Endothelial cell of umbilical vein (primary cell): ENCODE measurements around the gene SFSWAP. TPM values are rescaled to one million over a fixed set of nuclear protein-coding genes. Genes with fewer than 3 reads are reported as not detected.

Experiments used
- BruUV-seq: library from RNA; stranded (reverse); fragments of 400-500 nt; replicated peaks from 2 replicates; lab custom pipeline; 2021; lab: Mats Ljungman, UMichigan
- CTCF ChIA-PET: fragments of 300-600, 350-600 bp; sonication (Branson Sonifier 250); formaldehyde crosslinking; loops from one replicate; lab custom pipeline; 2021; ENCODE audit warnings: antibody characterized with exemption, inconsistent platforms; lab: Charles Lee
- POLR2A ChIA-PET: fragments of 300-600, 350-600 bp; sonication (Branson Sonifier 250); formaldehyde crosslinking; loops from one replicate; lab custom pipeline; 2021; ENCODE audit warnings: antibody characterized with exemption, inconsistent platforms; lab: Charles Lee
- DNase-seq: peaks from one replicate; pipeline ENCODE4 v3.0.0-alpha.2; 2011; ENCODE audit warnings: low read depth, low spot score
- FAIRE-seq: peaks from 2 replicates; lab custom pipeline; 2011; peaks lifted over from hg19 to GRCh38; lab: Jason Lieb, UNC
- H2AFZ ChIP-seq: 2 replicates; pipeline ENCODE4 v1.6.0; 2012; ENCODE audit warnings: low read depth, low read length, control low read depth, inconsistent platforms
- H3K27ac ChIP-seq: 2 replicates; pipeline ENCODE4 v1.5.1; 2011; ENCODE audit warnings: low read depth, mild to moderate bottlenecking, control low read depth, low read length, moderate library complexity; ENCODE audit not compliant: insufficient read depth
- H3K27me3 ChIP-seq, 2 experiments: 2 replicates each; pipeline versions ENCODE4 v1.6.0 to v1.6.1; 2011; ENCODE audit warnings: low read length in 2 of 2, mixed read lengths in 1 of 2; ENCODE audit not compliant: control insufficient read depth in 2 of 2, insufficient read depth in 2 of 2
- H3K36me3 ChIP-seq, 2 experiments: 2 replicates in 1 of 2; 3 replicates in 1 of 2; pipeline ENCODE4 v1.5.1; 2011; ENCODE audit warnings: low read length in 2 of 2, mild to moderate bottlenecking in 1 of 2, moderate library complexity in 1 of 2; ENCODE audit not compliant: control insufficient read depth in 2 of 2, insufficient read depth in 2 of 2; ENCODE audit errors: extremely low read depth in 1 of 2
- H3K4me1 ChIP-seq: 3 replicates; pipeline ENCODE4 v1.5.1; 2011; ENCODE audit warnings: mild to moderate bottlenecking, low read length; ENCODE audit not compliant: control insufficient read depth, insufficient read depth; ENCODE audit errors: extremely low read depth
- H3K4me2 ChIP-seq: 2 replicates; pipeline ENCODE4 v1.6.1; 2011; ENCODE audit warnings: low read length, control low read depth, mixed read lengths; ENCODE audit not compliant: insufficient read depth
- H3K4me3 ChIP-seq, 3 experiments: fragments of 200-600 bp in 1 of 3; sonication (generic), shearing (Covaris generic) in 1 of 3; replicated peaks in 1 of 3; 2 replicates each; pipeline ENCODE4 v1.5.1; 2011 to 2016; ENCODE audit warnings: control low read depth in 3 of 3, low read length in 3 of 3, mild to moderate bottlenecking in 2 of 3, inconsistent platforms in 1 of 3, low read depth in 1 of 3, moderate library complexity in 1 of 3; ENCODE audit not compliant: insufficient read depth in 1 of 3
- H3K79me2 ChIP-seq: 2 replicates; pipeline ENCODE4 v1.6.0; 2012; ENCODE audit warnings: low read length, inconsistent platforms; ENCODE audit not compliant: control insufficient read depth, insufficient read depth
- H3K9ac ChIP-seq: replicated peaks from 2 replicates; pipeline ENCODE3; 2011; ENCODE audit warnings: low read length, control low read depth; ENCODE audit not compliant: insufficient read depth; ENCODE audit errors: extremely low read depth
- H3K9me1 ChIP-seq: replicated peaks from 3 replicates; pipeline ENCODE4 v1.6.0; 2011; ENCODE audit warnings: mild to moderate bottlenecking, low read length; ENCODE audit not compliant: control insufficient read depth, insufficient read depth; ENCODE audit errors: extremely low read depth
- H3K9me3 ChIP-seq: replicated peaks from 2 replicates; pipeline ENCODE4 v1.5.1; 2012; ENCODE audit warnings: low read length, inconsistent platforms; ENCODE audit not compliant: control insufficient read depth, insufficient read depth
- H4K20me1 ChIP-seq: replicated peaks from 2 replicates; pipeline ENCODE3; 2011; ENCODE audit warnings: mild to moderate bottlenecking, low read length; ENCODE audit not compliant: control insufficient read depth, insufficient read depth; ENCODE audit errors: extremely low read depth
- EZH2 ChIP-seq: IDR thresholded peaks from 2 replicates; pipeline ENCODE4 v1.6.1; 2012; ENCODE audit warnings: borderline replicate concordance, low read depth, mild to moderate bottlenecking, moderate library complexity, low read length, inconsistent platforms; ENCODE audit not compliant: severe bottlenecking
- FOS ChIP-seq: IDR thresholded peaks from 2 replicates; pipeline ENCODE4 v1.6.1; 2011; ENCODE audit warnings: mild to moderate bottlenecking, low read length, moderate library complexity, borderline replicate concordance; ENCODE audit not compliant: insufficient read depth
- GATA2 ChIP-seq: IDR thresholded peaks from 2 replicates; pipeline ENCODE4 v1.7.0; 2011; ENCODE audit warnings: low read depth, mild to moderate bottlenecking, moderate library complexity, mixed read lengths, low read length; ENCODE audit not compliant: insufficient read length, insufficient read depth
- JUN ChIP-seq: IDR thresholded peaks from 2 replicates; pipeline ENCODE4 v1.6.1; 2011; ENCODE audit warnings: borderline replicate concordance, low read depth; ENCODE audit not compliant: insufficient read length, insufficient read depth
- MAX ChIP-seq: IDR thresholded peaks from 2 replicates; pipeline ENCODE4 v1.6.1; 2011; ENCODE audit not compliant: insufficient read depth, insufficient read length
- MYC ChIP-seq: IDR thresholded peaks from one replicate; pipeline ENCODE4 v1.6.1; 2011; ENCODE audit warnings: mild to moderate bottlenecking, low read depth, low read length
- POLR2A ChIP-seq: IDR thresholded peaks from 2 replicates; pipeline ENCODE4 v1.6.1; 2012; ENCODE audit warnings: low read depth, mild to moderate bottlenecking, control low read depth, low read length
- POLR2AphosphoS5 ChIP-seq: IDR thresholded peaks from 2 replicates; pipeline ENCODE4 v1.6.1; 2012; ENCODE audit warnings: low read depth, mild to moderate bottlenecking, control low read depth, low read length, moderate library complexity; ENCODE audit not compliant: insufficient read depth
- dilution Hi-C: fragments of 300-500 bp; cut with MboI; formaldehyde crosslinking; loops from one replicate; pipeline ENCODE4 v1.15.0; 2019; ENCODE audit warnings: low sequenced_read_pairs; ENCODE audit not compliant: extremely low pct_ligation_motif_present
- intact Hi-C: fragments of 100-400 bp; cut with micrococcal nuclease; formaldehyde crosslinking; loops from one replicate; pipeline ENCODE4 v1.10.0; 2022
- polyA plus RNA-seq, 4 experiments: library from polyadenylated mRNA; depleted of rRNA in 3 of 4; stranded (reverse) in 3 of 4; unstranded in 1 of 4; fragments of >200 nt; gene quantifications; 2 replicates each; pipeline versions ENCODE4 v1.2.1 to v1.2.3, GENCODE V29; 2011 to 2012; ENCODE audit warnings: missing spikeins in 1 of 4
- total RNA-seq: library from RNA; stranded (reverse); gene quantifications from 2 replicates; pipeline ENCODE4 v1.2.3, GENCODE V29; 2021
- TF ChIP-seq, protein P1 (sequence below), 2 donors: IDR thresholded peaks; 1 replicate in 1 of 2; 2 replicates in 1 of 2; pipeline ENCODE4 v1.5.1; 2011; ENCODE audit warnings: low read length in 2 of 2, mild to moderate bottlenecking in 2 of 2, moderate library complexity in 2 of 2, control low read depth in 1 of 2, inconsistent platforms in 1 of 2, low read depth in 1 of 2; ENCODE audit not compliant: insufficient read depth in 1 of 2; ENCODE audit errors: extremely low read depth in 1 of 2

Gene SFSWAP
- total and polyA plus RNA-seq, 2 donors (not counting 3 experiments of a cell fraction or from before 2014, with no cell fraction given), result 38.1 to 53.3 TPM

DNA sequence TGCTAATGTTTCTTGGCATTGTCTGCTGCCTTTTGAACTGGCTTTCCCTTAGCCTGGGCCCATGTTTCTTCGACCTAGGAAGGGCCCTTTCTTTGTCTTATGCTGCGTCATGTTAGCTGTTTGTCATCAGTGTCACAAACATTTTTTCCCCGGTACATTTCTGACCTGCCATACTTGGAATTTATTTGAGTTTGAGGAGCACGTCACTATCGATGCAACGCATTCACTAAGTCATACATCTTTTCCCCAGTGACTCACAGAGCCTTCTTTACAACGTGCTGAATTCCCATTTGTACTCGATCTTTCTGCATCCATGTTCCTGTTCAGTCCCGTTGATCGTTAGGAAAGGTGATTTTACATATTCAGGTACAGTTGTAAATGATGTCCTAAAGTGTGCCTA lies 61.1 kb downstream of the SFSWAP start:
- Histone ChIP-seq H3K4me1 (no peaks in the 10 kb centered on the region), H3K27ac (no peak overlapping the region), H3K9ac (no peak overlapping the region), H2AFZ (no peak overlapping the region), H3K9me1 (no peaks in the 10 kb centered on the region), H3K4me3 (no peak overlapping the region), H3K36me3 (peaks cover 6 to 22% of the 10 kb centered on the region in 2 experiments), H4K20me1 (no peaks in the 10 kb centered on the region), H3K79me2 (no peaks in the 10 kb centered on the region), H3K4me2 (no peak overlapping the region), H3K9me3 (no peaks in the 10 kb centered on the region), H3K27me3 (no peaks in the 10 kb centered on the region)
- TF ChIP-seq, protein P1, sequence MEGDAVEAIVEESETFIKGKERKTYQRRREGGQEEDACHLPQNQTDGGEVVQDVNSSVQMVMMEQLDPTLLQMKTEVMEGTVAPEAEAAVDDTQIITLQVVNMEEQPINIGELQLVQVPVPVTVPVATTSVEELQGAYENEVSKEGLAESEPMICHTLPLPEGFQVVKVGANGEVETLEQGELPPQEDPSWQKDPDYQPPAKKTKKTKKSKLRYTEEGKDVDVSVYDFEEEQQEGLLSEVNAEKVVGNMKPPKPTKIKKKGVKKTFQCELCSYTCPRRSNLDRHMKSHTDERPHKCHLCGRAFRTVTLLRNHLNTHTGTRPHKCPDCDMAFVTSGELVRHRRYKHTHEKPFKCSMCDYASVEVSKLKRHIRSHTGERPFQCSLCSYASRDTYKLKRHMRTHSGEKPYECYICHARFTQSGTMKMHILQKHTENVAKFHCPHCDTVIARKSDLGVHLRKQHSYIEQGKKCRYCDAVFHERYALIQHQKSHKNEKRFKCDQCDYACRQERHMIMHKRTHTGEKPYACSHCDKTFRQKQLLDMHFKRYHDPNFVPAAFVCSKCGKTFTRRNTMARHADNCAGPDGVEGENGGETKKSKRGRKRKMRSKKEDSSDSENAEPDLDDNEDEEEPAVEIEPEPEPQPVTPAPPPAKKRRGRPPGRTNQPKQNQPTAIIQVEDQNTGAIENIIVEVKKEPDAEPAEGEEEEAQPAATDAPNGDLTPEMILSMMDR (IDR thresholded peaks at IDR 0.05; ENCODE audit: extremely low read depth in 1 of 2, insufficient read depth in 1 of 2, low read depth in 1 of 2, low read length in 2 of 2), result no peak
- TF ChIP-seq FOS (no peak), POLR2A (no peak), JUN (no peak), GATA2 (no peak), MAX (no peak), MYC (no peak), POLR2AphosphoS5 (no peak), EZH2 (no peak)
- BruUV-seq, result no TSS peak
- FAIRE-seq (no peak), DNase-seq (no peak)
- POLR2A ChIA-PET, result no interaction called here
- dilution Hi-C loops (no loop called here), intact Hi-C loops (no loop called here)
- CTCF ChIA-PET, result no interaction called here
